Colonic mucosa (tissue), 4 donors: ENCODE results near the gene ARFGAP1. TPM values are rescaled to one million over a fixed set of nuclear protein-coding genes. Genes with fewer than 3 reads are reported as not detected.

Source experiments
- DNase-seq: peaks from one replicate; pipeline ENCODE4 v3.0.0-alpha.2; 2020
- H3K27ac ChIP-seq: fragments of 200-600 bp; one replicate; pipeline ENCODE4 v1.8.0; 2021
- H3K27me3 ChIP-seq: fragments of 200-600 bp; one replicate; pipeline ENCODE4 v1.8.0; 2021
- H3K36me3 ChIP-seq: fragments of 200-600 bp; one replicate; pipeline ENCODE4 v1.8.0; 2021
- H3K4me1 ChIP-seq: fragments of 200-600 bp; one replicate; pipeline ENCODE4 v1.8.0; 2021; ENCODE audit warnings: mild to moderate bottlenecking
- H3K4me3 ChIP-seq: fragments of 200-600 bp; one replicate; pipeline ENCODE4 v1.8.0; 2021
- H3K9ac ChIP-seq, 2 donors: one replicate each; pipeline ENCODE4 v1.7.0; 2013; ENCODE audit warnings: control low read depth in 2 of 2, low read depth in 2 of 2, low read length in 2 of 2
- H3K9me3 ChIP-seq: fragments of 200-600 bp; one replicate; pipeline ENCODE4 v1.8.0; 2021
- CTCF ChIP-seq: fragments of 200-600 bp; IDR thresholded peaks from one replicate; pipeline ENCODE4 v1.8.0; 2022; ENCODE audit warnings: antibody characterized with exemption, mild to moderate bottlenecking
- intact Hi-C: fragments of 100-400 bp; cut with DNase I; formaldehyde crosslinking; loops from one replicate; pipeline ENCODE4 v1.14.1; 2022
- total RNA-seq, 2 donors: library from RNA; stranded (reverse); fragmentation: NEBNext Ultra II Directional in 1 of 2; extraction: Animal tissue kit (Norgen Biotek cat#: 25700) in 1 of 2; gene quantifications; one replicate each; pipeline ENCODE4 v1.2.1, GENCODE V29; 2021
- donor health status: healthy.
- donor health status: DM: no; HTN: no; CAD: no.
- donor health status: DM: no; HTN: no; CAD: no.

ARFGAP1 gene
- total RNA-seq, 2 donors from 2014 or later: 66.9 to 109 TPM

- intact Hi-C loops: no loop called here
- Histone ChIP-seq H3K4me1 (no peaks in the 10 kb centered on the region), H3K36me3 (no peaks in the 10 kb centered on the region), H3K9me3 (no peaks in the 10 kb centered on the region), H3K27me3 (no peaks in the 10 kb centered on the region), H3K9ac (no peak overlapping the region), H3K27ac (no peak overlapping the region), H3K4me3 (no peak overlapping the region)
- DNase-seq: no peak
- TF ChIP-seq CTCF: no peak
Measured at GRCh38 chr20:63323357-63323981, 50.9 kb downstream of the ARFGAP1 start.

- TF ChIP-seq CTCF: no peak
- H3K9me3 ChIP-seq: no peaks in the 10 kb centered on the region
- DNase-seq: no peak
- intact Hi-C loops: no loop called here
- H3K27me3 ChIP-seq: no peaks in the 10 kb centered on the region
- H3K4me3 ChIP-seq: no peak overlapping the region
- H3K9ac ChIP-seq: no peak overlapping the region
- H3K36me3 ChIP-seq: no peaks in the 10 kb centered on the region
- H3K27ac ChIP-seq: no peak overlapping the region
- no peaks in the 10 kb centered on the region for H3K4me1 ChIP-seq
Measured at GRCh38 chr20:63325021-63325471, 52.4 kb downstream of the ARFGAP1 start.

DNA sequence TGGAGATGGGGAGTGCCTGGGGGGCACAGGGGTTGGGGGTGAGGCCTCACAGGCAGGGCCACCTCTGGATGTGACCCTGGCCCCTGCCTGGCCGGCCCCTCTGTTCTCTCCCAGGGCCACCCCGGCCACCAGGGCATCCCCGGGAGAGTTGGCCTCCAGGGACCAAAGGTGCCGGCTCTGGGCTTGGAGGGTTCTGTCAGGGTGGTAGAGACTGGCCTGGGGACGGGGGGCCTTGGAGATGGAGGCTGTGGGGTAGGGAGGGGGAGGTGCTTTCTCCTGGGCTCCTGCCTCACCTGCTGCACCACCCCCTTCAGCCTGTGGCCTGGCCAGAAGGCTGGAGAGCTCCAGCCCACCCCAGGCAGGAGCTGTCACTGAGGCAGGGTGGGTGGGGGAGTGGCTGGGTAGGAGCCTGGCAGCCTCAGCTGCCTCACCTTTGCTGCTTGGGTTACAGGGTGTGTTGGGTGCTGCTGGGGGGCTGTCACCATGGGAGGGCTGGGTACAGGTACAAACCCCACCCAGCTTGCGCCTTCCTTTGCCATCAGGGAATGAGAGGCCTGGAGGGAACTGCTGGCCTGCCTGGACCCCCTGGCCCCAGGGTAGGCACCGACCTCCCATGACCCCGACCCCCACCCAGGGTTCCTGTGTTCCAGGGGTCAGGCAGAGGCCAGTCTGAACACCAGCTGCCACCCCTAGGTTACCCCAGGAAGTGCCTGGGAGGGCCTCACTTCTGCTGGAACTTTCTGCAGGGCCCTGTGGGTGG, 53.1 kb downstream of the ARFGAP1 start:
- Histone ChIP-seq H3K9ac (no peak overlapping the region), H3K4me1 (no peaks in the 10 kb centered on the region), H3K27me3 (no peaks in the 10 kb centered on the region), H3K9me3 (no peaks in the 10 kb centered on the region), H3K4me3 (no peak overlapping the region), H3K27ac (no peak overlapping the region), H3K36me3 (no peaks in the 10 kb centered on the region)
- TF ChIP-seq CTCF: no peak
- DNase-seq: no peak
- intact Hi-C loops: no loop called here

GRCh38 chr20:63326314-63327230, 54.0 kb downstream of the ARFGAP1 start:
- Histone ChIP-seq H3K27me3 (no peaks in the 10 kb centered on the region), H3K9ac (no peak overlapping the region), H3K36me3 (no peaks in the 10 kb centered on the region), H3K9me3 (no peaks in the 10 kb centered on the region), H3K4me3 (no peak overlapping the region), H3K27ac (no peak overlapping the region), H3K4me1 (no peaks in the 10 kb centered on the region)
- no peak for TF ChIP-seq CTCF
- intact Hi-C loops: no loop called here
- no peak for DNase-seq

- H3K27me3 ChIP-seq: no peaks in the 10 kb centered on the region
- no peak overlapping the region for H3K27ac ChIP-seq
Measured at GRCh38 chr20:63327231-63327745, 54.7 kb downstream of the ARFGAP1 start.

More at GRCh38 chr20:63327231-63327745, 54.7 kb downstream of the ARFGAP1 start:
- Histone ChIP-seq H3K9ac (no peak overlapping the region), H3K36me3 (no peaks in the 10 kb centered on the region), H3K4me1 (no peaks in the 10 kb centered on the region), H3K9me3 (no peaks in the 10 kb centered on the region), H3K4me3 (no peak overlapping the region)
- intact Hi-C loops: no loop called here
- no peak for TF ChIP-seq CTCF
- no peak for DNase-seq
